ENCODE data around the gene PLCB3.

PLCB3 gene

GRCh38 chr11:64252003-64252872, 908 bp downstream of the PLCB3 start:
- peak; percentile 42 for DNase-seq

GRCh38 chr11:64253043-64253442, 1.7 kb downstream of the PLCB3 start:
- no peak for DNase-seq

GRCh38 chr11:64253481-64253880, 2.2 kb downstream of the PLCB3 start:
- DNase-seq = no peak

- DNase-seq = no peak
Measured at GRCh38 chr11:64254326-64254725, 3.0 kb downstream of the PLCB3 start.

GRCh38 chr11:64255135-64256128, 4.1 kb downstream of the PLCB3 start:
- DNase-seq = no peak

GRCh38 chr11:64256300-64256699, 5.0 kb downstream of the PLCB3 start:
- no peak for DNase-seq

- no peak for DNase-seq
Measured at GRCh38 chr11:64258356-64258755, 7.0 kb downstream of the PLCB3 start.

- no peak for DNase-seq
Measured at GRCh38 chr11:64258946-64259532, 7.7 kb downstream of the PLCB3 start.

GRCh38 chr11:64259533-64260067, 8.3 kb downstream of the PLCB3 start:
- DNase-seq = no peak

GRCh38 chr11:64260147-64260708, 8.9 kb downstream of the PLCB3 start:
- DNase-seq = no peak

- no peak for DNase-seq
Measured at GRCh38 chr11:64261556-64262080, 10.3 kb downstream of the PLCB3 start.

GRCh38 chr11:64262271-64263002, 11.1 kb downstream of the PLCB3 start:
- DNase-seq = no peak

GRCh38 chr11:64263021-64263946, 12.0 kb downstream of the PLCB3 start:
- peak; percentile 34 for DNase-seq

GRCh38 chr11:64263947-64264317, 12.6 kb downstream of the PLCB3 start:
- no peak for DNase-seq

GRCh38 chr11:64264371-64264852, 13.1 kb downstream of the PLCB3 start:
- DNase-seq = no peak

- DNase-seq = no peak
Measured at GRCh38 chr11:64265176-64266160, 14.1 kb downstream of the PLCB3 start.

GRCh38 chr11:64266339-64266738, 15.0 kb downstream of the PLCB3 start:
- no peak for DNase-seq

- DNase-seq = no peak
Measured at GRCh38 chr11:64267207-64267945, 16.0 kb downstream of the PLCB3 start.
